Esophagus muscularis mucosa (tissue), 4 donors: ENCODE data around the gene ZFP92. TPM values are rescaled to one million over a fixed set of nuclear protein-coding genes. Genes with fewer than 3 reads are reported as not detected.

Experiments
- DNase-seq: peaks from one replicate; pipeline ENCODE4 v3.0.0-alpha.2; 2017; ENCODE audit errors: extremely low spot score
- H3K27ac ChIP-seq, 4 donors: fragments of 200-600 bp; sonication (generic); replicated peaks in 1 of 4; 1 replicate in 3 of 4; 2 replicates in 1 of 4; pipeline ENCODE4 v1.5.1; 2016 to 2019; ENCODE audit warnings: mild to moderate bottlenecking in 1 of 4
- H3K27me3 ChIP-seq, 4 donors: fragments of 200-600 bp; sonication (generic); one replicate each; pipeline versions ENCODE4 v1.5.1 to v1.6.0; 2016 to 2019
- H3K36me3 ChIP-seq, 4 donors: fragments of 200-600 bp; sonication (generic); one replicate each; pipeline ENCODE4 v1.5.1; 2016 to 2019
- H3K4me1 ChIP-seq, 4 donors: fragments of 200-600 bp; sonication (generic); one replicate each; pipeline ENCODE4 v1.5.1; 2016 to 2019
- H3K4me3 ChIP-seq, 4 donors: fragments of 200-600 bp; sonication (generic); 1 replicate in 2 of 4; 2 replicates in 2 of 4; pipeline ENCODE4 v1.5.1; 2016 to 2019; ENCODE audit warnings: mild to moderate bottlenecking in 4 of 4, moderate library complexity in 1 of 4
- H3K9me3 ChIP-seq, 4 donors: fragments of 200-600 bp; sonication (generic); 1 replicate in 3 of 4; 2 replicates in 1 of 4; pipeline ENCODE4 v1.5.1; 2016 to 2019
- CTCF ChIP-seq, 3 experiments: fragments of 200-600 bp in 2 of 3; fragments of 450-650 bp in 1 of 3; sonication (generic) in 2 of 3; IDR thresholded peaks; one replicate each; pipeline ENCODE4 v1.5.1; 2017 to 2019; ENCODE audit warnings: antibody characterized with exemption in 3 of 3, mild to moderate bottlenecking in 2 of 3, moderate library complexity in 1 of 3
- EP300 ChIP-seq: sonication (generic); formaldehyde crosslinking; IDR thresholded peaks from one replicate; pipeline ENCODE4 v1.6.1; 2017; ENCODE audit warnings: antibody characterized with exemption
- POLR2A ChIP-seq: fragments of 450-650 bp; IDR thresholded peaks from one replicate; pipeline ENCODE4 v1.6.1; 2017; ENCODE audit warnings: antibody characterized with exemption, moderate library complexity, mild to moderate bottlenecking, low read depth
- POLR2AphosphoS5 ChIP-seq, 2 donors: sonication (generic); formaldehyde crosslinking; IDR thresholded peaks; one replicate each; pipeline ENCODE4 v1.6.1; 2017; ENCODE audit warnings: antibody characterized with exemption in 2 of 2
- WGBS: methylation state at CpG from one replicate; pipeline ENCODE4 v1.1.5; 2018; 5-methylcytosine and 5-hydroxymethylcytosine counted together
- intact Hi-C: fragments of 100-400 bp; cut with DNase I; formaldehyde crosslinking; loops from one replicate; pipeline ENCODE4 v1.15.1; 2023
- total RNA-seq, 4 donors: library from RNA; depleted of rRNA; stranded (reverse); fragments of >200 nt; gene quantifications; one replicate each; pipeline versions ENCODE4 v1.1.0 to v1.2.1, GENCODE V29; 2016

Gene ZFP92
- total RNA-seq, 4 donors from 2014 or later = 1.2 to 3.2 (median 2.5) TPM

GRCh38 chrX:153443476-153444332 is 32.4 kb downstream of the ZFP92 start:
- no peak for DNase-seq
- TF ChIP-seq POLR2AphosphoS5 (IDR thresholded peaks at IDR 0.05) = no peak
- no peak for TF ChIP-seq EP300
- TF ChIP-seq CTCF (IDR thresholded peaks at IDR 0.05) = no peak
- TF ChIP-seq POLR2A = no peak
- Histone ChIP-seq H3K4me3 (no peak overlapping the region), H3K4me1 (no peaks in the 10 kb centered on the region), H3K27me3 (peaks cover 0 to 9% (median 0%) of the 10 kb centered on the region in 4 donors), H3K9me3 (peaks cover 0 to 8% (median 0%) of the 10 kb centered on the region in 4 donors), H3K27ac (no peak overlapping the region), H3K36me3 (peaks cover 0 to 10% (median 3%) of the 10 kb centered on the region in 4 donors)
- WGBS = 85% methylated on average over 19 of the region's 25 CpGs
- intact Hi-C loops = no loop called here

GRCh38 chrX:153444333-153445011 is 33.2 kb downstream of the ZFP92 start:
- peaks cover 0 to 6% (median 0%) of the 10 kb centered on the region in 4 donors for H3K9me3 ChIP-seq
- H3K4me1 ChIP-seq = no peaks in the 10 kb centered on the region
- peaks cover 0 to 17% (median 8%) of the 10 kb centered on the region in 4 donors for H3K36me3 ChIP-seq
- intact Hi-C loops = no loop called here
- no peak overlapping the region for H3K27ac ChIP-seq
- TF ChIP-seq CTCF (IDR thresholded peaks at IDR 0.05) (no peak), EP300 (no peak), POLR2A (no peak), POLR2AphosphoS5 (IDR thresholded peaks at IDR 0.05) (no peak)
- peaks cover 0 to 9% (median 0%) of the 10 kb centered on the region in 4 donors for H3K27me3 ChIP-seq
- no peak overlapping the region for H3K4me3 ChIP-seq
- WGBS = 76% methylated on average over 7 of the region's 37 CpGs
- no peak for DNase-seq

GRCh38 chrX:153445106-153445855 is 34.0 kb downstream of the ZFP92 start:
- no peak for DNase-seq
- H3K9me3 ChIP-seq = no peaks in the 10 kb centered on the region
- H3K27me3 ChIP-seq = peaks cover 0 to 6% (median 0%) of the 10 kb centered on the region in 4 donors
- TF ChIP-seq POLR2A (no peak), EP300 (no peak), POLR2AphosphoS5 (IDR thresholded peaks at IDR 0.05) (no peak), CTCF (IDR thresholded peaks at IDR 0.05) (no peak)
- intact Hi-C loops = no loop called here
- H3K4me1 ChIP-seq = no peaks in the 10 kb centered on the region
- H3K27ac ChIP-seq = no peak overlapping the region
- WGBS = 95% methylated on average over 23 of the region's 35 CpGs
- peaks cover 0 to 25% (median 10%) of the 10 kb centered on the region in 4 donors for H3K36me3 ChIP-seq
- H3K4me3 ChIP-seq = no peak overlapping the region

- intact Hi-C loops = no loop called here
- Histone ChIP-seq H3K27me3 (no peaks in the 10 kb centered on the region), H3K9me3 (no peaks in the 10 kb centered on the region), H3K4me3 (no peak within 1 kb of the TSS), H3K36me3 (peaks cover 0 to 30% (median 10%) of the 10 kb centered on the region in 4 donors), H3K4me1 (no peaks in the 10 kb centered on the region), H3K27ac (no peak within 1 kb of the TSS)
- TF ChIP-seq POLR2AphosphoS5 (IDR thresholded peaks at IDR 0.05) (no peak), POLR2A (no peak), EP300 (no peak), CTCF (IDR thresholded peaks at IDR 0.05) (no peak)
- 85% methylated on average over 14 of the region's 30 CpGs for WGBS
- DNase-seq = no peak
Measured at GRCh38 chrX:153445856-153446635, 34.8 kb downstream of the ZFP92 start, which contains the start of gene TREX2. Gene TREX2, minus strand, starts transcription at chrX:153446056. Its CDS starts 626 bp downstream, at chrX:153445430.
